HG03025 (cell line): Measurements from ENCODE around the gene MT3.

Source experiments
- ATAC-seq: cut with Tn5 transposase; IDR thresholded peaks from one replicate; pipeline ENCODE4 v1.9.1; 2021; ENCODE audit warnings: mild to moderate bottlenecking, moderate library complexity; ENCODE audit not compliant: unreplicated experiment, low FRiP score

MT3 gene

GRCh38 chr16:56628486-56629350 lies 39.4 kb downstream of the MT3 start:
- no peak for ATAC-seq

GRCh38 chr16:56629531-56629930 lies 40.2 kb downstream of the MT3 start:
- no peak for ATAC-seq

- ATAC-seq = no peak
Measured at GRCh38 chr16:56630134-56630533, 40.8 kb downstream of the MT3 start.

- no peak for ATAC-seq
Measured at GRCh38 chr16:56631197-56631596, 41.9 kb downstream of the MT3 start.

- no peak for ATAC-seq
Measured at GRCh38 chr16:56631832-56632155, 42.5 kb downstream of the MT3 start.

- no peak for ATAC-seq
Measured at GRCh38 chr16:56632156-56632847, 43.0 kb downstream of the MT3 start, which contains the start of gene MT1M. Gene MT1M, plus strand, starts transcription at chr16:56632659. Its CDS starts 73 bp downstream, at chr16:56632732.

GRCh38 chr16:56632848-56633365 lies 43.6 kb downstream of the MT3 start:
- ATAC-seq = no peak

- ATAC-seq = no peak
Measured at GRCh38 chr16:56633535-56633934, 44.2 kb downstream of the MT3 start.

- ATAC-seq = no peak
Measured at GRCh38 chr16:56634715-56635440, 45.5 kb downstream of the MT3 start.

GRCh38 chr16:56635441-56635967 lies 46.2 kb downstream of the MT3 start:
- ATAC-seq = no peak

GRCh38 chr16:56636616-56637413 lies 47.5 kb downstream of the MT3 start:
- no peak for ATAC-seq

- ATAC-seq = no peak
Measured at GRCh38 chr16:56637814-56638750, 48.8 kb downstream of the MT3 start, which contains the start of gene MT1A. Gene MT1A, plus strand, starts transcription at chr16:56638666. Its CDS starts 73 bp downstream, at chr16:56638739.

GRCh38 chr16:56639045-56639444 lies 49.7 kb downstream of the MT3 start:
- no peak for ATAC-seq

- no peak for ATAC-seq
Measured at GRCh38 chr16:56640076-56640475, 50.7 kb downstream of the MT3 start.
